Endothelial cell of umbilical vein (primary cell): ENCODE measurements around the gene KLF13. TPM values are rescaled to one million over a fixed set of nuclear protein-coding genes. Genes with fewer than 3 reads are reported as not detected.

Experiments
- BruUV-seq: library from RNA; stranded (reverse); fragments of 400-500 nt; replicated peaks from 2 replicates; lab custom pipeline; 2021; lab: Mats Ljungman, UMichigan
- CTCF ChIA-PET: fragments of 300-600, 350-600 bp; sonication (Branson Sonifier 250); formaldehyde crosslinking; loops from one replicate; lab custom pipeline; 2021; ENCODE audit warnings: antibody characterized with exemption, inconsistent platforms; lab: Charles Lee
- POLR2A ChIA-PET: fragments of 300-600, 350-600 bp; sonication (Branson Sonifier 250); formaldehyde crosslinking; loops from one replicate; lab custom pipeline; 2021; ENCODE audit warnings: antibody characterized with exemption, inconsistent platforms; lab: Charles Lee
- DNase-seq: peaks from one replicate; pipeline ENCODE4 v3.0.0-alpha.2; 2011; ENCODE audit warnings: low read depth, low spot score
- FAIRE-seq: peaks from 2 replicates; lab custom pipeline; 2011; peaks lifted over from hg19 to GRCh38; lab: Jason Lieb, UNC
- H2AFZ ChIP-seq: 2 replicates; pipeline ENCODE4 v1.6.0; 2012; ENCODE audit warnings: low read depth, low read length, control low read depth, inconsistent platforms
- H3K27ac ChIP-seq: 2 replicates; pipeline ENCODE4 v1.5.1; 2011; ENCODE audit warnings: low read depth, mild to moderate bottlenecking, control low read depth, low read length, moderate library complexity; ENCODE audit not compliant: insufficient read depth
- H3K27me3 ChIP-seq, 2 experiments: 2 replicates each; pipeline versions ENCODE4 v1.6.0 to v1.6.1; 2011; ENCODE audit warnings: low read length in 2 of 2, mixed read lengths in 1 of 2; ENCODE audit not compliant: control insufficient read depth in 2 of 2, insufficient read depth in 2 of 2
- H3K36me3 ChIP-seq, 2 experiments: 2 replicates in 1 of 2; 3 replicates in 1 of 2; pipeline ENCODE4 v1.5.1; 2011; ENCODE audit warnings: low read length in 2 of 2, mild to moderate bottlenecking in 1 of 2, moderate library complexity in 1 of 2; ENCODE audit not compliant: control insufficient read depth in 2 of 2, insufficient read depth in 2 of 2; ENCODE audit errors: extremely low read depth in 1 of 2
- H3K4me1 ChIP-seq: 3 replicates; pipeline ENCODE4 v1.5.1; 2011; ENCODE audit warnings: mild to moderate bottlenecking, low read length; ENCODE audit not compliant: control insufficient read depth, insufficient read depth; ENCODE audit errors: extremely low read depth
- H3K4me2 ChIP-seq: 2 replicates; pipeline ENCODE4 v1.6.1; 2011; ENCODE audit warnings: low read length, control low read depth, mixed read lengths; ENCODE audit not compliant: insufficient read depth
- H3K4me3 ChIP-seq, 3 experiments: fragments of 200-600 bp in 1 of 3; sonication (generic), shearing (Covaris generic) in 1 of 3; replicated peaks in 1 of 3; 2 replicates each; pipeline ENCODE4 v1.5.1; 2011 to 2016; ENCODE audit warnings: control low read depth in 3 of 3, low read length in 3 of 3, mild to moderate bottlenecking in 2 of 3, inconsistent platforms in 1 of 3, low read depth in 1 of 3, moderate library complexity in 1 of 3; ENCODE audit not compliant: insufficient read depth in 1 of 3
- H3K79me2 ChIP-seq: 2 replicates; pipeline ENCODE4 v1.6.0; 2012; ENCODE audit warnings: low read length, inconsistent platforms; ENCODE audit not compliant: control insufficient read depth, insufficient read depth
- H3K9ac ChIP-seq: replicated peaks from 2 replicates; pipeline ENCODE3; 2011; ENCODE audit warnings: low read length, control low read depth; ENCODE audit not compliant: insufficient read depth; ENCODE audit errors: extremely low read depth
- H3K9me1 ChIP-seq: replicated peaks from 3 replicates; pipeline ENCODE4 v1.6.0; 2011; ENCODE audit warnings: mild to moderate bottlenecking, low read length; ENCODE audit not compliant: control insufficient read depth, insufficient read depth; ENCODE audit errors: extremely low read depth
- H3K9me3 ChIP-seq: replicated peaks from 2 replicates; pipeline ENCODE4 v1.5.1; 2012; ENCODE audit warnings: low read length, inconsistent platforms; ENCODE audit not compliant: control insufficient read depth, insufficient read depth
- H4K20me1 ChIP-seq: replicated peaks from 2 replicates; pipeline ENCODE3; 2011; ENCODE audit warnings: mild to moderate bottlenecking, low read length; ENCODE audit not compliant: control insufficient read depth, insufficient read depth; ENCODE audit errors: extremely low read depth
- CTCF ChIP-seq, 2 donors: IDR thresholded peaks; 1 replicate in 1 of 2; 2 replicates in 1 of 2; pipeline ENCODE4 v1.5.1; 2011; ENCODE audit warnings: low read length in 2 of 2, mild to moderate bottlenecking in 2 of 2, moderate library complexity in 2 of 2, control low read depth in 1 of 2, inconsistent platforms in 1 of 2, low read depth in 1 of 2; ENCODE audit not compliant: insufficient read depth in 1 of 2; ENCODE audit errors: extremely low read depth in 1 of 2
- EZH2 ChIP-seq: IDR thresholded peaks from 2 replicates; pipeline ENCODE4 v1.6.1; 2012; ENCODE audit warnings: borderline replicate concordance, low read depth, mild to moderate bottlenecking, moderate library complexity, low read length, inconsistent platforms; ENCODE audit not compliant: severe bottlenecking
- FOS ChIP-seq: IDR thresholded peaks from 2 replicates; pipeline ENCODE4 v1.6.1; 2011; ENCODE audit warnings: mild to moderate bottlenecking, low read length, moderate library complexity, borderline replicate concordance; ENCODE audit not compliant: insufficient read depth
- JUN ChIP-seq: IDR thresholded peaks from 2 replicates; pipeline ENCODE4 v1.6.1; 2011; ENCODE audit warnings: borderline replicate concordance, low read depth; ENCODE audit not compliant: insufficient read length, insufficient read depth
- MYC ChIP-seq: IDR thresholded peaks from one replicate; pipeline ENCODE4 v1.6.1; 2011; ENCODE audit warnings: mild to moderate bottlenecking, low read depth, low read length
- dilution Hi-C: fragments of 300-500 bp; cut with MboI; formaldehyde crosslinking; loops from one replicate; pipeline ENCODE4 v1.15.0; 2019; ENCODE audit warnings: low sequenced_read_pairs; ENCODE audit not compliant: extremely low pct_ligation_motif_present
- intact Hi-C: fragments of 100-400 bp; cut with micrococcal nuclease; formaldehyde crosslinking; loops from one replicate; pipeline ENCODE4 v1.10.0; 2022
- polyA plus RNA-seq, 4 experiments: library from polyadenylated mRNA; depleted of rRNA in 3 of 4; stranded (reverse) in 3 of 4; unstranded in 1 of 4; fragments of >200 nt; gene quantifications; 2 replicates each; pipeline versions ENCODE4 v1.2.1 to v1.2.3, GENCODE V29; 2011 to 2012; ENCODE audit warnings: missing spikeins in 1 of 4
- total RNA-seq: library from RNA; stranded (reverse); gene quantifications from 2 replicates; pipeline ENCODE4 v1.2.3, GENCODE V29; 2021

The KLF13 gene
- total and polyA plus RNA-seq, 2 donors (not counting 3 experiments of a cell fraction or from before 2014, with no cell fraction given), result 10.1 to 31.9 TPM

- FAIRE-seq, result no peak
These were observed 45.8 kb upstream of the KLF13 start for GRCh38 chr15:31280831-31281216.

GRCh38 chr15:31283043-31283442 lies 43.6 kb upstream of the KLF13 start:
- POLR2A ChIA-PET, result no interaction called here
- TF ChIP-seq JUN (no peak), MYC (no peak), CTCF (IDR thresholded peaks at IDR 0.05; ENCODE audit: extremely low read depth in 1 of 2, insufficient read depth in 1 of 2, low read depth in 1 of 2, low read length in 2 of 2) (no peak), FOS (no peak), EZH2 (no peak)
- H3K4me1 ChIP-seq, result no peaks in the 10 kb centered on the region
- CTCF ChIA-PET, result no interaction called here
- dilution Hi-C loops, result no loop called here
- H3K4me3 ChIP-seq, result no peak overlapping the region
- intact Hi-C loops, result loop anchor here (5.0 kb wide), 1 partner anchor 61 kb away; no protein-coding TSS in a partner anchor
- no peaks in the 10 kb centered on the region for H4K20me1 ChIP-seq
- no peaks in the 10 kb centered on the region for H3K9me3 ChIP-seq
- no TSS peak for BruUV-seq
- H3K27me3 ChIP-seq, result no peaks in the 10 kb centered on the region
- no peaks in the 10 kb centered on the region for H3K36me3 ChIP-seq
- no peaks in the 10 kb centered on the region for H3K9me1 ChIP-seq
- H2AFZ ChIP-seq, result no peak overlapping the region
- no peak overlapping the region for H3K27ac ChIP-seq
- no peak overlapping the region for H3K4me2 ChIP-seq
- DNase-seq, result no peak
- H3K9ac ChIP-seq, result no peak overlapping the region
- H3K79me2 ChIP-seq, result no peaks in the 10 kb centered on the region
- no peak for FAIRE-seq

More at GRCh38 chr15:31280831-31281216, 45.8 kb upstream of the KLF13 start:
- no peak for DNase-seq
- no TSS peak for BruUV-seq
- Histone ChIP-seq H2AFZ (no peak overlapping the region), H3K9me1 (no peaks in the 10 kb centered on the region), H4K20me1 (no peaks in the 10 kb centered on the region), H3K9me3 (no peaks in the 10 kb centered on the region), H3K36me3 (no peaks in the 10 kb centered on the region), H3K4me3 (no peak overlapping the region), H3K4me1 (no peaks in the 10 kb centered on the region), H3K9ac (no peak overlapping the region), H3K27me3 (no peaks in the 10 kb centered on the region), H3K4me2 (no peak overlapping the region), H3K79me2 (no peaks in the 10 kb centered on the region), H3K27ac (no peak overlapping the region)
- dilution Hi-C loops (no loop called here), intact Hi-C loops (loop anchor here (5.0 kb wide), 1 partner anchor 59 kb away; no protein-coding TSS in a partner anchor)
- TF ChIP-seq FOS, result no peak
- ChIA-PET POLR2A (no interaction called here), CTCF (interaction anchor here (1.5 to 1.9 kb wide), 2 partner anchors 11 to 208 kb away, joined by 4 to 5 read pairs; no protein-coding TSS in a partner anchor)
